Fibroblast of lung (primary cell): Measurements from ENCODE around the gene F2R. TPM values are rescaled to one million over a fixed set of nuclear protein-coding genes. Genes with fewer than 3 reads are reported as not detected.
"Not testable (repeated sequence)": the region's sequence is repeated elsewhere in the genome, so short reads cannot be mapped to it uniquely, and the experiment has no call there.

ENCODE experiments used
- DNase-seq, 2 donors: peaks; one replicate each; pipeline versions ENCODE4 v3.0.0 to v3.0.0-alpha.2; 2010; ENCODE audit warnings: low read depth in 2 of 2
- H2AFZ ChIP-seq: 2 replicates; pipeline ENCODE4 v1.5.1; 2012; ENCODE audit warnings: low read length, control low read depth, inconsistent platforms
- H3K27ac ChIP-seq: 2 replicates; pipeline ENCODE4 v1.5.1; 2011; ENCODE audit warnings: low read length, control low read depth; ENCODE audit not compliant: insufficient read depth
- H3K27me3 ChIP-seq: 2 replicates; pipeline ENCODE4 v1.5.1; 2011; ENCODE audit warnings: mild to moderate bottlenecking, low read length; ENCODE audit not compliant: control insufficient read depth, insufficient read depth
- H3K36me3 ChIP-seq: 2 replicates; pipeline ENCODE4 v1.5.1; 2011; ENCODE audit warnings: low read length; ENCODE audit not compliant: control insufficient read depth, insufficient read depth
- H3K4me1 ChIP-seq: 2 replicates; pipeline ENCODE4 v1.5.1; 2011; ENCODE audit warnings: low read length; ENCODE audit not compliant: control insufficient read depth, insufficient read depth; ENCODE audit errors: extremely low read depth
- H3K4me2 ChIP-seq: 2 replicates; pipeline ENCODE4 v1.5.1; 2011; ENCODE audit warnings: low read length, control low read depth; ENCODE audit not compliant: insufficient read depth; ENCODE audit errors: extremely low read depth
- H3K4me3 ChIP-seq, 4 experiments: fragments of 200-600 bp in 1 of 4; sonication (generic) in 1 of 4; replicated peaks in 1 of 4; 2 replicates each; pipeline ENCODE4 v1.5.1; 2011 to 2016; ENCODE audit warnings: low read length in 4 of 4, low read depth in 3 of 4, mild to moderate bottlenecking in 3 of 4, control low read depth in 2 of 4, inconsistent platforms in 1 of 4, mixed read lengths in 1 of 4; ENCODE audit not compliant: insufficient read depth in 1 of 4; ENCODE audit errors: control extremely low read depth in 1 of 4
- H3K79me2 ChIP-seq: 2 replicates; pipeline ENCODE4 v1.5.1; 2012; ENCODE audit warnings: mild to moderate bottlenecking, low read length, inconsistent platforms; ENCODE audit not compliant: control insufficient read depth, insufficient read depth
- H3K9ac ChIP-seq: 2 replicates; pipeline ENCODE4 v1.5.1; 2011; ENCODE audit warnings: mild to moderate bottlenecking, low read length, control low read depth; ENCODE audit not compliant: insufficient read depth
- H3K9me3 ChIP-seq: 2 replicates; pipeline ENCODE4 v1.5.1; 2012; ENCODE audit warnings: low read depth, low read length; ENCODE audit not compliant: control insufficient read depth, insufficient read depth
- H4K20me1 ChIP-seq: 2 replicates; pipeline ENCODE4 v1.5.1; 2011; ENCODE audit warnings: low read length; ENCODE audit not compliant: control insufficient read depth, insufficient read depth; ENCODE audit errors: extremely low read depth
- EZH2 ChIP-seq: IDR thresholded peaks from 2 replicates; pipeline ENCODE4 v1.5.1; 2012; ENCODE audit warnings: low read length, control low read depth, mild to moderate bottlenecking; ENCODE audit errors: missing control alignments
- polyA plus RNA-seq, 2 donors: library from polyadenylated mRNA; depleted of rRNA in 1 of 2; stranded (reverse) in 1 of 2; unstranded in 1 of 2; fragments of >200 nt; gene quantifications; 2 replicates each; pipeline ENCODE4 v1.2.1, GENCODE V29; 2011 to 2012; ENCODE audit warnings: missing spikeins in 1 of 2
- total RNA-seq: library from RNA; depleted of rRNA; stranded (reverse); fragments of >200 nt; gene quantifications from 2 replicates; pipeline ENCODE4 v1.2.1, GENCODE V29; 2014
- TF ChIP-seq, protein P1 (sequence below), 2 donors: IDR thresholded peaks in 1 of 2; conservative IDR thresholded peaks in 1 of 2; 1 replicate in 1 of 2; 2 replicates in 1 of 2; pipeline ENCODE4 v1.5.1; 2011 to 2012; ENCODE audit warnings: low read length in 2 of 2, control low read depth in 1 of 2, inconsistent platforms in 1 of 2, low read depth in 1 of 2, mild to moderate bottlenecking in 1 of 2

F2R gene
- total and polyA plus RNA-seq, 2 donors (not counting 1 experiment from before 2014, with no cell fraction given) = 265 to 797 TPM

DNA sequence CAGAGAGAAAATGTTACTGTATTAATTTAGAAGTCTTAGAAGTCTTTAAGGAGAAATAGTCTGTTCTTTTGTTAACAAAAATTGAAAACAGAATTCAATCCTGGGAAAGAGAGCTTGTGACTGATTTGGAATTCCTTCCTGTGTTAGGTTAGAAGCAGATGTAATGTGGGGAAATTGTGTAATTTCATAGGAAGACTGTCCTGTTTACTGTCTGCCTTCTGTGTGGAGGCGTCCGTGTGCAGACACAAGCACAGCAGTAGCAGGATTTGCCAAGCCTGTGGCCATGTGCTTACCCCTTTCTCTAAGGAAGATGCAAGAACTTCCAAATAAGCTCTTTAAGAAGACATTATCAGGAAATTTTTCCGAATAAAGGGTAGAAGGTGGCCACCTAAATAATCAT is 36.7 kb upstream of the F2R start:
- DNase-seq = peak in 1 of 2 donors; percentile 58
- H2AFZ ChIP-seq = peak overlapping the region; percentile 31

GRCh38 chr5:76680826-76681225 is 35.1 kb upstream of the F2R start:
- H3K4me3 ChIP-seq, H3K9ac ChIP-seq, H3K4me2 ChIP-seq, H4K20me1 ChIP-seq, H3K27ac ChIP-seq, H3K79me2 ChIP-seq, H3K4me1 ChIP-seq, H3K36me3 ChIP-seq, DNase-seq, H3K9me3 ChIP-seq, H3K27me3 ChIP-seq, H2AFZ ChIP-seq: not testable (repeated sequence)

More for the DNA sequence above, 36.7 kb upstream of the F2R start:
- H3K9me3 ChIP-seq = no peaks in the 10 kb centered on the region
- H3K27ac ChIP-seq = no peak overlapping the region
- no peaks in the 10 kb centered on the region for H3K79me2 ChIP-seq
- H3K27me3 ChIP-seq = no peaks in the 10 kb centered on the region
- H3K4me3 ChIP-seq = no peak overlapping the region
- no peak for TF ChIP-seq EZH2
- TF ChIP-seq, protein P1, sequence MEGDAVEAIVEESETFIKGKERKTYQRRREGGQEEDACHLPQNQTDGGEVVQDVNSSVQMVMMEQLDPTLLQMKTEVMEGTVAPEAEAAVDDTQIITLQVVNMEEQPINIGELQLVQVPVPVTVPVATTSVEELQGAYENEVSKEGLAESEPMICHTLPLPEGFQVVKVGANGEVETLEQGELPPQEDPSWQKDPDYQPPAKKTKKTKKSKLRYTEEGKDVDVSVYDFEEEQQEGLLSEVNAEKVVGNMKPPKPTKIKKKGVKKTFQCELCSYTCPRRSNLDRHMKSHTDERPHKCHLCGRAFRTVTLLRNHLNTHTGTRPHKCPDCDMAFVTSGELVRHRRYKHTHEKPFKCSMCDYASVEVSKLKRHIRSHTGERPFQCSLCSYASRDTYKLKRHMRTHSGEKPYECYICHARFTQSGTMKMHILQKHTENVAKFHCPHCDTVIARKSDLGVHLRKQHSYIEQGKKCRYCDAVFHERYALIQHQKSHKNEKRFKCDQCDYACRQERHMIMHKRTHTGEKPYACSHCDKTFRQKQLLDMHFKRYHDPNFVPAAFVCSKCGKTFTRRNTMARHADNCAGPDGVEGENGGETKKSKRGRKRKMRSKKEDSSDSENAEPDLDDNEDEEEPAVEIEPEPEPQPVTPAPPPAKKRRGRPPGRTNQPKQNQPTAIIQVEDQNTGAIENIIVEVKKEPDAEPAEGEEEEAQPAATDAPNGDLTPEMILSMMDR (conservative IDR thresholded peaks at IDR 0.05 in 1 of 2, IDR thresholded peaks at IDR 0.05 in 1 of 2; ENCODE audit: low read depth in 1 of 2, low read length in 2 of 2) = no peak
- no peak overlapping the region for H3K4me2 ChIP-seq
- H3K9ac ChIP-seq = no peak overlapping the region
- H3K4me1 ChIP-seq = no peaks in the 10 kb centered on the region
- no peaks in the 10 kb centered on the region for H3K36me3 ChIP-seq
- no peaks in the 10 kb centered on the region for H4K20me1 ChIP-seq

DNA sequence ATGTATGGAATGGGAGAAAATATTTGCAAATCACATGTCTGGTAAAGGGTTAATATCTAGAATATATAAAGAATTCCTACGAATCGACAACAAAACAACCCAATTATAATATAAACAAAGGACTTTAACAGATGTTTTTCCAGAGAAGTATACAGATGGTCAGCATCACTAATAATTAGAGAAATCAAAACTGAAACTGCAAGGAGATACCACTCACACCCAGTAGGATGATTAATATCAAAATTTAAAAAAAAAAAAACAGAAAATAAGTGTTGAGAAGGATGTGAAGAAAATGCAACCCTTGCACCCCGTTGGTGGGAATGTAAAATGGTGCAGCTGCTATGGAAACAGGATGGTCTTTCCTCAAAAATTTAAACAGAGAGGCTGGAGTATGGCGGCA is 34.6 kb upstream of the F2R start:
- DNase-seq = no peak
- no peak overlapping the region for H3K4me3 ChIP-seq
- no peak overlapping the region for H2AFZ ChIP-seq
- no peak overlapping the region for H3K27ac ChIP-seq
- no peaks in the 10 kb centered on the region for H3K4me1 ChIP-seq
- H3K4me2 ChIP-seq = peak overlapping the region; percentile 27
- H4K20me1 ChIP-seq = no peaks in the 10 kb centered on the region
- no peaks in the 10 kb centered on the region for H3K27me3 ChIP-seq
- no peaks in the 10 kb centered on the region for H3K79me2 ChIP-seq
- no peaks in the 10 kb centered on the region for H3K9me3 ChIP-seq
- no peaks in the 10 kb centered on the region for H3K36me3 ChIP-seq
- TF ChIP-seq, protein P1 (conservative IDR thresholded peaks at IDR 0.05 in 1 of 2, IDR thresholded peaks at IDR 0.05 in 1 of 2; ENCODE audit: low read depth in 1 of 2, low read length in 2 of 2) = no peak
- no peak for TF ChIP-seq EZH2
- H3K9ac ChIP-seq = no peak overlapping the region
